Hypothalamus (tissue), 51 donors: ENCODE results near the gene MFSD6L.

Experiments
- DNase-seq, 51 donors: peaks; one replicate each; lab custom pipeline; 2025; lab: John Stamatoyannopoulos, UW

The MFSD6L gene

DNA sequence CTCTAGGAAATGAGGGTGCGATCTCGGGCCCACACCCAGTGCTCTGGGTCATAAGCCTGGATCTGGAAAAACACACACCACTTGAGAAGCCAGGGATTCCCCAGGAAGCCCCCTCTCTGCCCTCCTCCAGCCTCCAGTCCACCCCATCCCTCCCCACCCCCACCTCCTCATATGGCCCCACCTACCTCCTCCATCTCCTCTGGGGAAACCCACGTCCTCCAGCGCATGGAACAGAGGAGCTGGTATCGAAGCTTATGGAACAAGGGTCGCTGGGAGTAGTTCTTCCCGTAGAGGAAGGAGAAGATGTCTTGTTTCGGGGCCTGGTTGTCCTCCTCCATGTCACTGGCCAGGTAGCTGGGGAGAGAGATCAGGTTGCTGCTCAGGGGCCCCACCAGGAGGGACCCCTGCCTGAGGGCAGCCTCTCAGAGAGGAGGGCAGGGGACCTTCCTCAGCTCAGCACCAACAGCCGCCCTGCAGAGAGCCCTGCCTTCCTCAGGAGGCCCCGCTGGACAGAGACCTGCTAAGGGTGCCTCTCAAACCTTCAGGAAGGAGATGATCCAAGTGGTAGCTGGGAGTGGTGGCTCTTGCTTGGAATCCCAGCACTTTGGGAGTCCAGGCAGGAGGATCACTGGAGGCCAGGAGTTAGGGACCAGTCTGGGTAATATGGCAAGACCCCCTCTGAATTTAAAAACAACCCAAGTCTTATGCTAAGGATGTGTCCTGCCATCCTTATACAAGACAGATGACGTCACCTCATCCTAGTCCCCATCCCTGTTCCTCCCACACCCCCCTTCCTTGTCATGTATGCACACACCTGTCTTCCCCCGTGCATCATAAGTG is 45.8 kb downstream of the MFSD6L start:
- no peak for DNase-seq

DNA sequence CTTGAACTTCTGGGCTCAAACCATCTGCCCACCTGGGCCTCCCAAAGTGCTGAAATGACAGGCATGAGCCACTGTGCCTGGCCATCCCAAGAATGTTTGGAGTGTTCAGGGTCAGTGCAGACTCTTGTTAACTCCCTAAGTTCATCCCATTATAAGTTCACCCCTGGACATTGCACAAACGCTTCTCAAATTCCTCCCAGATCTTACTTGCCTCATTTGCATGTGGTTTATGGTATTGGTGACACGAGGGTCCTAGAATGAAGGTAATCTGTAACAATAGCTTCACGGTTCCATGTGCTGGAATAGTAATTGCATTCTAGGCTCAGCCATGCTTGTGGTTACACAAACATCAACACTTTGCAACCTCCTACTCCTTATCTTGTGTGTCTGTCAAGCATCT is 49.5 kb downstream of the MFSD6L start:
- no peak for DNase-seq

DNA sequence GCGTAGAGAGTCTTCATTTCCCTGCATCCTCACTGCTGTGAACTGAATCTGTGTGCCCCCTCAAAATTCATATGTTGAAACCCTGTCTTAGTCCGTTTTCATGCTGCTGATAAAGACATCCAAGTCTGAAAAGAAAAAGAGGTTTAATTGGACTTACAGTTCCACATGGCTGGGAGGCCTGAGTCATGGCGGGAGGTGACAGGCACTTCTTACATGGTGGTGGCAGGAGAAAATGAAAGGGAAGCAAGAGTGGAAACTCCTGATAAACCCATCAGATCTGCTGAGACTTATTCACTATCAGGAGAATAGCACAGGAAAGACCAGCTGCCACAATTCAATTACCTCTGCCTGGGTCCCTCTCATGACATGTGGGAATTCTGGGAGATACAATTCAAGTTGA is 51.4 kb downstream of the MFSD6L start:
- no peak for DNase-seq
